ENCODE data around the gene C3orf22.

Gene C3orf22

GRCh38 chr3:126551121-126551838, 7.5 kb downstream of the C3orf22 start:
- TF ChIP-seq CREB1 (IDR thresholded peaks at IDR 0.05; ENCODE audit: low read depth) (no peak), RAD21 (IDR thresholded peaks at IDR 0.05; ENCODE audit: low read depth) (no peak), EP300 (IDR thresholded peaks at IDR 0.05; ENCODE audit: borderline replicate concordance) (no peak)

DNA sequence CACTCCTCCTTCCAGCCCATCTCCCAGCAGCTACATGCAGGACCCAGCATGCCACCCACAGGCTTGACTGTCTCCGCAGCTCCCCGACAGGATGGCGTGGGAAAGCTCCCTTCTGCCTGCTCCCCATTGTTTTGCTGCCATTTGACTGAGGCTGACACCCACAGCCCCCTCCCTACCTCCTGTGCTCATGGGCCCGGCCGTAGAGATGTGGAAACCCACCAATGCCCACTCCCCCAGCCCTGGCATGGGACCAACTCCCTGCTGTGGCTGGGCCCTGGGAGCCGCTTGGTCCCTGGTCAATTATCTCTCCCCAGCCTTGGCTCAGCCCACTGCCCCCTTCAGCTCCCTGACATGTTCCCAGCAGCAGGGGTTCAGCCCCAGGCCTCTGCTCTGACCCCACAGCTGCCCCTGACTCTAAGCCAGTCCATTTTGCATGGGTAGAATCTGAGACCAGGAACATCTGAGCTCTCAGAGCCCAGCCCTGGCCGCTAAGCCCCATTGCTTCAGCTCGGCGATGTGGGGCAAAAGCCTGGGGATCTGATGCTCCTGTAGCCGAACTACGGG, 8.2 kb downstream of the C3orf22 start:
- TF ChIP-seq NFIC (IDR thresholded peaks at IDR 0.05) (no peak), MAX (IDR thresholded peaks at IDR 0.05) (no peak), REST (IDR thresholded peaks at IDR 0.05; ENCODE audit: low read depth) (no peak), EP300 (IDR thresholded peaks at IDR 0.05; ENCODE audit: borderline replicate concordance) (no peak), TEAD4 (IDR thresholded peaks at IDR 0.05) (no peak), TAF1 (IDR thresholded peaks at IDR 0.05; ENCODE audit: low read depth) (no peak), ZBTB7A (IDR thresholded peaks at IDR 0.05; ENCODE audit: low read depth) (no peak), FOXM1 (IDR thresholded peaks at IDR 0.05; ENCODE audit: borderline replicate concordance, low read depth) (no peak), EGR1 (IDR thresholded peaks at IDR 0.05) (no peak), YY1 (IDR thresholded peaks at IDR 0.05; ENCODE audit: low read depth) (no peak), TCF12 (IDR thresholded peaks at IDR 0.05; ENCODE audit: low read depth) (no peak), CEBPB (IDR thresholded peaks at IDR 0.05) (no peak), RAD21 (IDR thresholded peaks at IDR 0.05; ENCODE audit: low read depth) (no peak), CREB1 (IDR thresholded peaks at IDR 0.05; ENCODE audit: low read depth) (no peak)
- TF ChIP-seq, protein P1, sequence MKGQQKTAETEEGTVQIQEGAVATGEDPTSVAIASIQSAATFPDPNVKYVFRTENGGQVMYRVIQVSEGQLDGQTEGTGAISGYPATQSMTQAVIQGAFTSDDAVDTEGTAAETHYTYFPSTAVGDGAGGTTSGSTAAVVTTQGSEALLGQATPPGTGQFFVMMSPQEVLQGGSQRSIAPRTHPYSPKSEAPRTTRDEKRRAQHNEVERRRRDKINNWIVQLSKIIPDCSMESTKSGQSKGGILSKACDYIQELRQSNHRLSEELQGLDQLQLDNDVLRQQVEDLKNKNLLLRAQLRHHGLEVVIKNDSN (IDR thresholded peaks at IDR 0.05), result no peak

GRCh38 chr3:126549861-126550487, 8.8 kb downstream of the C3orf22 start:
- TF ChIP-seq ZBTB7A (IDR thresholded peaks at IDR 0.05; ENCODE audit: low read depth) (no peak), YY1 (IDR thresholded peaks at IDR 0.05; ENCODE audit: low read depth) (no peak), FOXM1 (IDR thresholded peaks at IDR 0.05; ENCODE audit: borderline replicate concordance, low read depth) (no peak), TCF12 (IDR thresholded peaks at IDR 0.05; ENCODE audit: low read depth) (no peak), REST (IDR thresholded peaks at IDR 0.05; ENCODE audit: low read depth) (no peak), EP300 (IDR thresholded peaks at IDR 0.05; ENCODE audit: borderline replicate concordance) (no peak), CEBPB (IDR thresholded peaks at IDR 0.05) (no peak), CREB1 (IDR thresholded peaks at IDR 0.05; ENCODE audit: low read depth) (no peak), EGR1 (IDR thresholded peaks at IDR 0.05) (no peak), NFIC (IDR thresholded peaks at IDR 0.05) (no peak), TAF1 (IDR thresholded peaks at IDR 0.05; ENCODE audit: low read depth) (no peak), MAX (IDR thresholded peaks at IDR 0.05) (no peak), RAD21 (IDR thresholded peaks at IDR 0.05; ENCODE audit: low read depth) (no peak), TEAD4 (IDR thresholded peaks at IDR 0.05) (no peak)
- TF ChIP-seq, protein P1 (IDR thresholded peaks at IDR 0.05), result no peak

DNA sequence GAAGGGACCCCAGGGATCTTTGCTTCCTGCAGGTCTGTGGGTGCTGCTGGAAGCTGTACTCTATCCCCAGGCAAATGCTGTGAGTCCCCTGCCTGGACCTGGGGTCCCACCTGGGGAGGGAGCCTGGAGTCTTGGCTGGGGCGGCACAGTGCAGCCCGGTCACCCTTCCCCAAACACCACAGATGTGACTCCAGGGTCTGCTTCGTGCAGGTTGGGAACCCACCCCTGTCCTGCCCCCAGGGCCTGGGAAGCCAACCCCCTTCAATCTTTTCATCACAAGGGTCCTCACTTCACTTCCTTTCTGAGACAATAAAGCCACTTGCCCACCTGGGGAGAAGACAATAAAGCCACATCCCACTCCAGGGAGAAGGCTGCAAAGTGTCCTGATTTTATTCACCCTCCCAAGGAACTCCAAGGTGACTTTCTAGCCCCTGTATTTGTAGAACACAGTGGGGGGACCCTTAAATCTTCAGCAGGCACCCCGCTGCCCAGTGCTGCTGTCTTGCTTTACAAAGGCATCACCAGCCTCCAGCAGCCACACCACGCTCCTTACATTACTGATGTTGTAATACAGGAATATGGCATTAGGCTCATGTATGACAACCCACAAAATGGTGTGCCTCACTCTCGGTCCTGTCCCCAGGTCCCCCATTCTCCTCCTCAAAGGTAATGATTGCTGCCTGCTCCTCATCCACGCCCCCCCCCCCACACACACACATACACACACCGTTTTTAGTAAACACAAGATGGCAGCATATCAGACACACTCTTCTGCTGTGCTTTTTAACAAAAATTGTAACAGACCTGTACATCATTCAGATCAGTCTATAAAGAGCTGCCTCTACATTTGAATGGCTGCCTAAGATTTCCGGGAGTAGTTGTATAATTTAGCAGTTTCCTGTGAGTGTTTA, 9.9 kb downstream of the C3orf22 start:
- TF ChIP-seq MAX (IDR thresholded peaks at IDR 0.05) (no peak), TAF1 (IDR thresholded peaks at IDR 0.05; ENCODE audit: low read depth) (no peak), CREB1 (IDR thresholded peaks at IDR 0.05; ENCODE audit: low read depth) (no peak), ZBTB7A (IDR thresholded peaks at IDR 0.05; ENCODE audit: low read depth) (no peak), NFIC (IDR thresholded peaks at IDR 0.05) (no peak), TEAD4 (IDR thresholded peaks at IDR 0.05) (no peak), EP300 (IDR thresholded peaks at IDR 0.05; ENCODE audit: borderline replicate concordance) (no peak), YY1 (IDR thresholded peaks at IDR 0.05; ENCODE audit: low read depth) (no peak), RAD21 (IDR thresholded peaks at IDR 0.05; ENCODE audit: low read depth) (no peak), FOXM1 (IDR thresholded peaks at IDR 0.05; ENCODE audit: borderline replicate concordance, low read depth) (no peak), EGR1 (IDR thresholded peaks at IDR 0.05) (no peak), CEBPB (IDR thresholded peaks at IDR 0.05) (no peak), TCF12 (IDR thresholded peaks at IDR 0.05; ENCODE audit: low read depth) (no peak), REST (IDR thresholded peaks at IDR 0.05; ENCODE audit: low read depth) (no peak)
- TF ChIP-seq, protein P1 (IDR thresholded peaks at IDR 0.05), result no peak

Data from Ishikawa (cell line).